Stimulated activated effector memory CD8-positive, alpha-beta T cell treated with anti-CD3 and anti-CD28 coated beads, Interleukin-12 subunit alpha, Interleukin-12 subunit beta, amount 100 ng/mL, for 72 hours (primary cell): ENCODE results near the gene CSTF2T.
A peak's percentile ranks its signal among the peaks of the same experiment; 100 is the strongest.
"Not testable (repeated sequence)": the region's sequence is repeated elsewhere in the genome, so short reads cannot be mapped to it uniquely, and the experiment has no call there.

Source experiments
- ATAC-seq: fragments of 150-1000 bp; cut with Tn5 transposase; 2 replicates; pipeline ENCODE4 v1.10.0; 2021
- DNase-seq, 2 donors: peaks; one replicate each; pipeline ENCODE4 v3.0.0; 2021 to 2022; ENCODE audit warnings: low spot score in 2 of 2
- H3K27ac Mint-ChIP-seq: one replicate; pipeline ENCODE4 v1.8.0; 2022; ENCODE audit warnings: mild to moderate bottlenecking, mixed read lengths
- H3K36me3 Mint-ChIP-seq: one replicate; pipeline ENCODE4 v1.8.0; 2022; ENCODE audit warnings: mild to moderate bottlenecking, mixed read lengths
- H3K4me1 Mint-ChIP-seq: one replicate; pipeline ENCODE4 v1.8.0; 2022; ENCODE audit warnings: mixed read lengths
- H3K4me3 Mint-ChIP-seq: one replicate; pipeline ENCODE4 v1.8.0; 2022; ENCODE audit warnings: mild to moderate bottlenecking, mixed read lengths
- H3K9me3 Mint-ChIP-seq: one replicate; pipeline ENCODE4 v1.8.0; 2022; ENCODE audit warnings: mixed read lengths

The CSTF2T gene

DNA sequence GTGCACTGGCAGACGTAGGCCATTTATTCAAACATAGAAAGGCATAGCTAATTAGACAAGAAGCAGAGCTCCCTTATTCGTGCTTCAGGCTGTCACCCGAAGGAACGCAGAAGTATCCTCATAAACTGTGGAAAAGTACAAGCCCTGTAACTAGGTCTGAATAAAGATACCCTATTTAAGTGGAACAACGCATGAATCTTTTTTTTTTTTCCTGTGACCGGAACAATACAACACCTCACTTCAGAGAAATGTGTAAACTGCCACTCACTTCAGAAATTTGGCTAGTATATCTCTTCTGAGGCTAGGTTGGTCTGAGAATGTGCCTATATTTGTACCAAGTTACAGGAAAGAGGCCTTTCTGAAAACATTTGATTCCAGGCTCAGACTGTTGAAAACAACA, 8.0 kb upstream of the CSTF2T start:
- H3K9me3 Mint-ChIP-seq = no peaks in the 10 kb centered on the region
- H3K4me3 Mint-ChIP-seq = peak overlapping the region; percentile 13
- peaks cover 10% of the 10 kb centered on the region for H3K4me1 Mint-ChIP-seq
- ATAC-seq (peak; percentile 64), DNase-seq (no peak)
- no peaks in the 10 kb centered on the region for H3K36me3 Mint-ChIP-seq
- H3K27ac Mint-ChIP-seq = peak overlapping the region; percentile 3

- no peak for ATAC-seq
- DNase-seq = no peak
- H3K4me1 Mint-ChIP-seq = peaks cover 10% of the 10 kb centered on the region
- no peak overlapping the region for H3K27ac Mint-ChIP-seq
- H3K36me3 Mint-ChIP-seq = no peaks in the 10 kb centered on the region
- H3K9me3 Mint-ChIP-seq = no peaks in the 10 kb centered on the region
- no peak overlapping the region for H3K4me3 Mint-ChIP-seq
Measured at GRCh38 chr10:51706225-51706624, 6.8 kb upstream of the CSTF2T start.

DNA sequence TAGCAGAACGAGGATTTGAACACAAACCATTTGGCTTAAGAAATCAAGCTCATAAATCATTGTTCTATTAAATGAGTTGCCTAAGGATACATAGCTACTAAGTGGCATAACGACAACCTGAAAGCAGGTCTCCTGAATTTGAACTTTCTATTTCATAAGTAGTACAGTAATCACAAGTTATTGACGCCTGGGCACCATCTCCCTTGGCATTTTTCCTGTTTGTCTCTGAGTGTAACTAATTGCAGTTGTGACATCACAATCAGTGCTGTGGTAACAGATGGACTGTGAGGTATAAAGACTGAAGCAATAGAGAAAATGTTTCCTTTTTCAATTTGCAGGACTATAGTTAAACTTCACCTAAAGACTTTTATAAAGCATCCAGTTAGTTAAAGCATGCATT, 6.4 kb upstream of the CSTF2T start:
- Mint-ChIP-seq H3K36me3 (no peaks in the 10 kb centered on the region), H3K4me3 (no peak overlapping the region), H3K4me1 (peaks cover 10% of the 10 kb centered on the region), H3K27ac (no peak overlapping the region), H3K9me3 (no peaks in the 10 kb centered on the region)
- no peak for ATAC-seq
- DNase-seq = no peak

GRCh38 chr10:51700228-51700817, 928 bp upstream of the CSTF2T start:
- H3K27ac Mint-ChIP-seq = peak overlapping the region; percentile 100
- no peak for ATAC-seq

GRCh38 chr10:51699145-51699474, 285 bp downstream of the CSTF2T start:
- Mint-ChIP-seq H3K9me3 (no peaks in the 10 kb centered on the region), H3K4me3 (peak overlapping the region; percentile 93), H3K4me1 (peaks cover 45% of the 10 kb centered on the region), H3K36me3 (peaks cover 54% of the 10 kb centered on the region), H3K27ac (peak overlapping the region; percentile 100)
- ATAC-seq (peak; percentile 48), DNase-seq (no peak)

More at GRCh38 chr10:51700228-51700817, 928 bp upstream of the CSTF2T start:
- Mint-ChIP-seq H3K36me3 (peaks cover 41% of the 10 kb centered on the region), H3K4me1 (peaks cover 39% of the 10 kb centered on the region), H3K9me3 (no peaks in the 10 kb centered on the region), H3K4me3 (peak overlapping the region; percentile 93)
- no peak for DNase-seq

GRCh38 chr10:51698473-51699063, 827 bp downstream of the CSTF2T start:
- Mint-ChIP-seq H3K4me3 (peak overlapping the region; percentile 93), H3K9me3 (no peaks in the 10 kb centered on the region), H3K36me3 (peaks cover 55% of the 10 kb centered on the region), H3K4me1 (peaks cover 45% of the 10 kb centered on the region), H3K27ac (peak overlapping the region; percentile 100)
- ATAC-seq = no peak
- no peak for DNase-seq

DNA sequence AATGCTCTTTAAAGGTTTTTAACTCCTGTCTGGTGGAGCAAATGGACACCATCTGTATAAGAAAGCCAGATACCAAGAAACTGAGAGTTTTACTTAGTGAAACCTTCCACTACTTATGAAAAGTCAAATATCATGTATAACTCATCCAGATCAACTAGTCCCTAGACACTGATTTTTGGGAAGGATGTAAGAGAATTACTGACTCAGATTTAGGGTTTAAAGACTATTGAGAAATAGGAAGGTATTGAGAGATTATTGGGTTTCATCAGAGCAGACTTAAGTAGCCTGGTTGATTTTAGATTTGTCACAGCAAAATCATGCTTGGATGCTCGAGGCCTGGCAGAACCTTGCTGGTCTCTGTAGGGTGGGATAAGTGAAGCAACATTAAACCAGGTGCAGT, 3.1 kb downstream of the CSTF2T start:
- Mint-ChIP-seq H3K9me3 (no peaks in the 10 kb centered on the region), H3K4me1 (peaks cover 45% of the 10 kb centered on the region), H3K4me3 (peak overlapping the region; percentile 93), H3K36me3 (peaks cover 55% of the 10 kb centered on the region), H3K27ac (peak overlapping the region; percentile 61)
- DNase-seq (no peak), ATAC-seq (no peak)

DNA sequence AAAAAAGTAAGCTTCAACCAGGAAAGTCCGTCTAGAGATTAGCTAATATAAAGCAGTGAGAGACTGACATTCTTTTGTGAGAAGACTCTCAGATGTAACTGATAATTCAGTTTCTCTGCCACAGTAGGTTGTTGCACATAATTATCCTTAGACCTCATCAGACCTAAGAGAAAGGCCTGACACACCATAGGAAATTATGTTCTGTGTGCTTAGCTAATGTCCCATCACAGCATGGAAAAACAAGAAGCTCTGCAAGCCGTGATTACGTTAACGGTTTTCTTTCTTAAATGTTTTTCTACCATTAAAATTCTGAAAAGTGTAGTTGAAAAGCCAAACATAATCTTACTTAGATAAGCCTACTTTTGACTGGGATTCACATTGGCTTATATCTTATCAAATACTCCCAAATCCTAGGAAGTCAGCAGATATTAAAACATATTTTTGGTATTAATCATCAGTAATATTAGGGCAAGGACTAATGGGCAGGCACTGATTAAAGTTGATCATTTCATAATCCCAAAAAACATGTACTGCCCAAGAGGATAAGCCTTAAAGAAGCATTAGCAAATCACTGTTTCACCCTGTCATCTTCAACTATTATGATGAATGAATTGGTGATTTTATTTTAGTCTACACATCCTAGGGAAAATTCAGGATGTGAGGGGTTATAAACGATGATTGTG, 5.2 kb downstream of the CSTF2T start:
- no peak for DNase-seq

DNA sequence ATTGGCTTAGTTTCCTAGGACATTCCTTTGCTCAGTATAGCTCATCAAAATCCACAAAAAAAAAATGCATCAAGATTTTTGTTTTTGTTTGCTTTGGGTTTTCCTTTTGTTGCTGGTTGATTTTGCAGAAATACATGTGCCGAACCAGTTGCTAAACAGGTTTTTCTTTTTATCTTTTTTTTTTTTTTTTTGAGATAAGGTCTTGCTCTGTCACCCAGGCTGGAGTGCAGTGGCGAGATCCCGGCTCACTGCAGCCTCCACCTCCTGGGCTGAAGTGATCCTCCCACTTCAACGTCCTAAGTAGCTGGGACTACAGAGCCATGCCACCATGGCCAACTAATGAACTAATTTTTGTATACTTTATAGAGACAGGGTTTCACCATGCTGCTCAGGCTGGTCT, 8.3 kb downstream of the CSTF2T start:
- no peak overlapping the region for H3K27ac Mint-ChIP-seq
- no peak overlapping the region for H3K4me3 Mint-ChIP-seq

More for the DNA sequence above, 5.2 kb downstream of the CSTF2T start:
- no peak overlapping the region for H3K27ac Mint-ChIP-seq
- H3K36me3 Mint-ChIP-seq = peaks cover 49% of the 10 kb centered on the region
- no peak overlapping the region for H3K4me3 Mint-ChIP-seq
- peaks cover 3% of the 10 kb centered on the region for H3K9me3 Mint-ChIP-seq
- no peak for ATAC-seq
- H3K4me1 Mint-ChIP-seq = peaks cover 37% of the 10 kb centered on the region

GRCh38 chr10:51689536-51689935, 9.9 kb downstream of the CSTF2T start:
- DNase-seq = no peak
- H3K4me3 Mint-ChIP-seq = no peak overlapping the region
- H3K4me1 Mint-ChIP-seq = no peaks in the 10 kb centered on the region
- H3K27ac Mint-ChIP-seq = no peak overlapping the region
- ATAC-seq = no peak
- peaks cover 5% of the 10 kb centered on the region for H3K36me3 Mint-ChIP-seq
- H3K9me3 Mint-ChIP-seq = peaks cover 3% of the 10 kb centered on the region

More for the DNA sequence above, 8.3 kb downstream of the CSTF2T start:
- Mint-ChIP-seq H3K9me3 (peaks cover 3% of the 10 kb centered on the region), H3K4me1 (peaks cover 15% of the 10 kb centered on the region), H3K36me3 (peaks cover 21% of the 10 kb centered on the region)
- no peak for ATAC-seq
- DNase-seq = no peak

DNA sequence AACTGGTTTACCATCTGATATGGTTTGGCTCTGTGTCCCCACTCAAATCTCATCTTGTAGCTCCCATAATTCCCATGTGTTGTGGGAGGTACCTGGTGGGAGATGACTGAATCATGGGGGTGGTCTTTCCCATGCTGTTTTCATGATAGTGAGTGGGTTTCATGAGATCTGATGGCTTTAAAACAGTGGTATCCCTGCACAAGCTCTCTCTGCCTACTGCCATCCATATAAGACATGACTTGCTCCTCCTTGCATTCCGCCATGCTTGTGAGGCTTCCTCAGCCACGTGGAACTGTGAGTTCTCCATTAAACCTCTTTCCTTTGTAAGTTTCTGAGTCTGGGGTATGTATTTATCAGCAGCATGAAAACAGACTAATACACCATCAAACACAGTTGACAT, 10.6 kb downstream of the CSTF2T start:
- H3K9me3 Mint-ChIP-seq, DNase-seq, H3K4me1 Mint-ChIP-seq, H3K4me3 Mint-ChIP-seq, H3K36me3 Mint-ChIP-seq, ATAC-seq, H3K27ac Mint-ChIP-seq: not testable (repeated sequence)

- Mint-ChIP-seq H3K4me1 (no peaks in the 10 kb centered on the region), H3K4me3 (no peak overlapping the region), H3K9me3 (peaks cover 3% of the 10 kb centered on the region), H3K27ac (no peak overlapping the region), H3K36me3 (no peaks in the 10 kb centered on the region)
- ATAC-seq (no peak), DNase-seq (no peak)
Measured at GRCh38 chr10:51687296-51687695, 12.1 kb downstream of the CSTF2T start.

- Mint-ChIP-seq H3K4me1 (no peaks in the 10 kb centered on the region), H3K9me3 (peaks cover 3% of the 10 kb centered on the region), H3K36me3 (no peaks in the 10 kb centered on the region), H3K27ac (no peak overlapping the region), H3K4me3 (no peak overlapping the region)
- DNase-seq = no peak
- no peak for ATAC-seq
Measured at GRCh38 chr10:51685768-51686167, 13.6 kb downstream of the CSTF2T start.

DNA sequence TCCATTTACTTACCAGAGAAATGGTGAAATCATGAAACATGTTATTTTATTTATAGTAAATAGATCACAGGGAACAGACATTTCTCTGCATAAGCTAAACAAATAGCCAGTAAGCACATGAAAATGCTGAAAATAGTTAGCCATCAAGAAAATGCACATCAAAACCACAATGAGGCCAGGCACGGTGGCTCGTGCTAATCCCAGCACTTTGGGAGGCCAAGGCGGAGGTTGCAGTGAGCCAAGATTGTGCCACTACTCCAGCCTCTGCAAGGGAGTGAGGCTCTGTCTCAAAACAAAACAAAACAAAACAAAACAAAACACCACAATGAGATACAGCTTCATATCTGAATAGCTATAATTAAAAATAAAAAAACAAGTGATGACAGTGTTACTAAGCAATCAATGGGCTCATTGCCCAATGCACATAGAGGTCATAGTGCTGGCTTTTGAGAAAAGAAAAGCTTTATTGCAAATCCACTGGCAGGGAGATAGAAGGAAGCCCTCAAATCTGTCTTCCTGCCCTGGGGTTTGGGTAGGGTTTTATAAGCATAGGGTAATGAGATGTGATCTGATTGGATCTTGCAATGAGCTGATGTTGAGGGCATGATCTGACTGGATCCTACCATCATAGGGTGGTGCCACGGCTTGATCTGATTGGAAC, 16.2 kb downstream of the CSTF2T start:
- ATAC-seq (no peak), DNase-seq (no peak)
- Mint-ChIP-seq H3K27ac (no peak overlapping the region), H3K4me1 (no peaks in the 10 kb centered on the region), H3K4me3 (no peak overlapping the region), H3K9me3 (no peaks in the 10 kb centered on the region), H3K36me3 (no peaks in the 10 kb centered on the region)

GRCh38 chr10:51679841-51680240, 19.6 kb downstream of the CSTF2T start:
- Mint-ChIP-seq H3K36me3 (no peaks in the 10 kb centered on the region), H3K27ac (no peak overlapping the region)

GRCh38 chr10:51675088-51675487, 24.3 kb downstream of the CSTF2T start:
- ATAC-seq = no peak
- Mint-ChIP-seq H3K4me3 (no peak overlapping the region), H3K9me3 (peaks cover 4% of the 10 kb centered on the region), H3K27ac (no peak overlapping the region), H3K4me1 (no peaks in the 10 kb centered on the region), H3K36me3 (no peaks in the 10 kb centered on the region)
- DNase-seq = no peak

More at GRCh38 chr10:51679841-51680240, 19.6 kb downstream of the CSTF2T start:
- H3K4me3 Mint-ChIP-seq = no peak overlapping the region
- DNase-seq = no peak
- H3K4me1 Mint-ChIP-seq = no peaks in the 10 kb centered on the region
- ATAC-seq = no peak
- H3K9me3 Mint-ChIP-seq = no peaks in the 10 kb centered on the region
